SK-N-SH treated with all-trans-retinoic acid at 6 μM for 48 hours (cell line): ENCODE measurements around the gene MEP1A.

ENCODE experiments used
- ARNTL ChIP-seq: fragments of 450-650 bp; formaldehyde crosslinking; IDR thresholded peaks from 2 replicates; pipeline ENCODE4 v1.5.0; 2020; ENCODE audit warnings: low read depth, mild to moderate bottlenecking, moderate library complexity, borderline replicate concordance
- ISL1 ChIP-seq: fragments of 250-450 bp; sonication (Bioruptor Pico); IDR thresholded peaks from 2 replicates; pipeline ENCODE4 v2.1.2; 2022; ENCODE audit warnings: mild to moderate bottlenecking, moderate library complexity
- RARB ChIP-seq: fragments of 250-450 bp; sonication (Bioruptor Pico); IDR thresholded peaks from 2 replicates; pipeline ENCODE4 v1.8.0; 2021; ENCODE audit warnings: mild to moderate bottlenecking, moderate library complexity
- ZNF8 ChIP-seq: fragments of 450-650 bp; formaldehyde crosslinking; IDR thresholded peaks from 2 replicates; pipeline ENCODE4 v1.5.0; 2020; ENCODE audit warnings: mild to moderate bottlenecking, moderate library complexity
- TF ChIP-seq, protein P1 (sequence below): fragments of 250-450 bp; sonication (Bioruptor Pico); IDR thresholded peaks from 2 replicates; pipeline ENCODE4 v1.8.0; 2020; ENCODE audit warnings: mild to moderate bottlenecking, moderate library complexity, borderline replicate concordance

GRCh38 chr6:46784535-46784934 is 8.7 kb upstream of the MEP1A start:
- TF ChIP-seq, protein P1, sequence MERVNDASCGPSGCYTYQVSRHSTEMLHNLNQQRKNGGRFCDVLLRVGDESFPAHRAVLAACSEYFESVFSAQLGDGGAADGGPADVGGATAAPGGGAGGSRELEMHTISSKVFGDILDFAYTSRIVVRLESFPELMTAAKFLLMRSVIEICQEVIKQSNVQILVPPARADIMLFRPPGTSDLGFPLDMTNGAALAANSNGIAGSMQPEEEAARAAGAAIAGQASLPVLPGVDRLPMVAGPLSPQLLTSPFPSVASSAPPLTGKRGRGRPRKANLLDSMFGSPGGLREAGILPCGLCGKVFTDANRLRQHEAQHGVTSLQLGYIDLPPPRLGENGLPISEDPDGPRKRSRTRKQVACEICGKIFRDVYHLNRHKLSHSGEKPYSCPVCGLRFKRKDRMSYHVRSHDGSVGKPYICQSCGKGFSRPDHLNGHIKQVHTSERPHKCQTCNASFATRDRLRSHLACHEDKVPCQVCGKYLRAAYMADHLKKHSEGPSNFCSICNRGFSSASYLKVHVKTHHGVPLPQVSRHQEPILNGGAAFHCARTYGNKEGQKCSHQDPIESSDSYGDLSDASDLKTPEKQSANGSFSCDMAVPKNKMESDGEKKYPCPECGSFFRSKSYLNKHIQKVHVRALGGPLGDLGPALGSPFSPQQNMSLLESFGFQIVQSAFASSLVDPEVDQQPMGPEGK (CRISPR knock-in tag), result no peak
- TF ChIP-seq ISL1 (CRISPR knock-in tag) (no peak), ZNF8 (no peak), RARB (CRISPR knock-in tag) (no peak), ARNTL (CRISPR knock-in tag) (no peak)
